Measurements from ENCODE around the gene TPM1.

GRCh38 chr15:63090472-63090871, 47.9 kb downstream of the TPM1 start:
- no peak for TF ChIP-seq CTCF (IDR thresholded peaks at IDR 0.05)
- no peak for TF ChIP-seq POLR2A (IDR thresholded peaks at IDR 0.05)
- no peak for TF ChIP-seq POLR2AphosphoS5 (IDR thresholded peaks at IDR 0.05)

Measured in suprapubic skin (tissue), 4 donors.